NCI-H2081 (cell line): ENCODE results near the gene MAPK7.
A peak's percentile ranks its signal among the peaks of the same experiment; 100 is the strongest.

Source experiments
- DNase-seq, 2 experiments: peaks; one replicate each; lab custom pipeline; 2025; lab: John Stamatoyannopoulos, UW

The MAPK7 gene

DNA sequence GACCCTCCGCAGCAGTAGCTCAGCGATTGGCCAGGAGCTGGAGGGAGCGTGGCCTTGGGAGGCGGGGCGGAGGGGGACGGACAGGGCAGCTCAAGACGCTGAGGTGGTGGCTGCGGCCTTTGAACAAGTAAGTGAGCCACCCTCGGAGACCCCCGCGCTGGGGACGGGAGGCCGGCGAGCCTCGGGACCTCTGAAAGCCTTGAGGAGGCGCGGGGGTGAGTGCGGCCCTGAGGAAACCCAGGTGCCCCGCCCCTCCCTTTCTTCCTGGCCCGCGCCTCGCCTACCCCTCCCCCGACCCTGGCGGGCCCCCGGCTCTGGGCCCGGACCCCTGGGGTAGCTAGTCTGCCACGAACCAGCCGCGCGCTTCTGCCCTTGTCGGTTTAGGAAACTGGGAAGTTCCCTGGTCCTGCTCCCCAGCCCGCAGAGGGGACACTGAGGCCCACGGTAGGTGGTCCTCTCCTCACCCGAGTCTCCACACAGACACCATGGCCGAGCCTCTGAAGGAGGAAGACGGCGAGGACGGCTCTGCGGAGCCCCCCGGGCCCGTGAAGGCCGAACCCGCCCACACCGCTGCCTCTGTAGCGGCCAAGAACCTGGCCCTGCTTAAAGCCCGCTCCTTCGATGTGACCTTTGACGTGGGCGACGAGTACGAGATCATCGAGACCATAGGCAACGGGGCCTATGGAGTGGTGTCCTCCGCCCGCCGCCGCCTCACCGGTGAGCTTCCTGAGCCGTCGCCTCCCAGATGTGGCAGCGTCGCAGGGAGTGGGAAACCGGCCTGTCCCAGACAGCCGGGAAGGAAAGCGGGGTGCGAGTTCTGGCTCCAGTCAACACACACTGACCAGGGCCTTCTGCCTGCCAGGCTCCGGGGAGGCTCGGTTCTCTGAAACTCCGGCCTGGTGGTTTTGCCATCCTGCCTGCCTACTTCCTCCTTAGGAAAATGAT lies at the start of gene MAPK7:
TSS of gene MAPK7 (plus strand) at position 83 of the 945 bp plus-strand sequence. CDS start at position 486, 403 bp downstream.
- peak in 1 of 2 experiments; percentile 43 for DNase-seq

GRCh38 chr17:19329136-19329535 lies 49.2 kb upstream of the MAPK7 start:
- DNase-seq, result no peak

DNA sequence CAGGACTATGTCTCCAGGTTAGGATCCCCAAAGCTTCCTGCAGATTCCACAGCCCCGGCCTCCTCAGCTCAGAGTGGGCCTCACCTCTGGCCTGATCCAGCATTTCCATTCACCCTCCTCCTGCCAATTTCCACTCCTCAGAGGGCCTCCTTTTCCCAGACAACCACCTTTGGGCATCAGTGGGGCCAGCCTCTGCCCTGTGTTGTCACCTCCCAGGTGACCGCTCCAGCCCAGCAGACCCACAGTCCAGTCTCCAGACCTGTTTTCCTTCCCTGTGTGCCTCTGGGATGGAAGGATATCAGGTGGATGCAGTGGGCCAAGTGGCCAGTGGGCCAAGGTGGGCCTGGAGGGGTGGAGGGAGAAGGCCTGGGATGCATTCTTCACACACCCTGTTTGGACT lies 48.5 kb upstream of the MAPK7 start:
- no peak for DNase-seq

GRCh38 chr17:19330271-19330670 lies 48.0 kb upstream of the MAPK7 start:
- no peak for DNase-seq

DNA sequence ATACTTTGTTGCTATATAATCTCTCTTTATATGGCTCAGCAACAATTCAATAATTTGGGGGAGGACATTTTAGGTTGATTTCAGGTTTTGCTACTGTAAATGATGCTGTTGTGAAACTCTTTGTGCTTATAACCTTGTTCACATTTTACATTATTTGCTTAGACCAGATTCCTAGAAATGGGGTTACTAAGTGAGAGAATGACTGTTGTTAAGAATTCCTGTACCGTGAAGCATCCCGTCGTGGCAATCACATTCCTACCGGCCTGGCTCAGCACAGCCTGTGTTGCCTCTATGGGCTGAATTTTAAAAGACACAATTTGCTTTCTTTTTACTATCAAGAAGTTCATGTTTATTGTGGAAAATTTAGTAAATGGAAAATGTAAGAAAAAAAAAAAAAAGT lies 47.2 kb upstream of the MAPK7 start:
- no peak for DNase-seq

GRCh38 chr17:19331543-19332245 lies 46.6 kb upstream of the MAPK7 start:
- DNase-seq, result no peak

DNA sequence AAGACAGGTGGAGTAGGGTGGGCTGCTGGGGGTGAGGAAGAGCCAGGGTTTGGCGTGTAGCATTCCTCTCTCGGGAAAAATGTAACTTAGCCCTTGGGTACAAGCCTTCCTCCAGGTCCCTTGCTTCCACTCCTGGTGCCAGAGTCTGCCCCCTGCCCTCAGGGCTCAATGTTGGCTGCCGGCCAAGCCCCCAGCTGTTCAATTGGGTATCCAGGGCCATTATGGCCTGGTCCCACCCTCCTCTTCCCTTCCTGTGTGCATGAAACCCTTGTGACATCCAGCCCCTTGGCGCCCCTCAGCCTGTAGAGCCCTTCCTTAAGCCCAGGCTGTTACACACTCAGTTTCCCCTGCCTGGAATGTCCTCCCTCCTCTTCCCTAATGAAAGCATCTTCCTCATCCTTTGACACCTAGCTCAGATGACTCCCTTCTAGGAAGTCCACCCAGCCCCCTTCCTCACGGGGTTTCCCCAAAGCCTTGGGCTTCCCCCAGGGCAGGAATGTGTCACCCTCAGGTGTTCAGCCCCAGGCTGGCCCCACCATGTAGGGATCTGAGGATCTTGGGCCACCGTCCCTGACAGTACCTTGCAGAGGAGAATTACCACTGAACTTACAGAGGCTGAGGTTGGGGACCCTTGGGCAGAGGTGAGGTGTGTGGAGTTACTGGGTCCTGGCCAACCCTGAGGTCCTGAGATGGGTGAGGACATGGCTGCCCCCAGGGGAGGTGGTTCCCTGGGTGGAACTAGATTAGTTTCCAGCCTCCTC lies 45.7 kb upstream of the MAPK7 start:
- DNase-seq, result no peak

- no peak for DNase-seq
These were observed 45.2 kb upstream of the MAPK7 start for GRCh38 chr17:19333132-19333440.

GRCh38 chr17:19333736-19334290 lies 44.5 kb upstream of the MAPK7 start:
- no peak for DNase-seq

GRCh38 chr17:19334331-19334730 lies 44.0 kb upstream of the MAPK7 start:
- no peak for DNase-seq

- DNase-seq, result no peak
These were observed 42.2 kb upstream of the MAPK7 start for GRCh38 chr17:19335951-19336631.

GRCh38 chr17:19336938-19337711 lies 41.2 kb upstream of the MAPK7 start:
- no peak for DNase-seq

GRCh38 chr17:19337712-19338023 lies 40.6 kb upstream of the MAPK7 start:
- DNase-seq, result no peak

- no peak for DNase-seq
These were observed 40.0 kb upstream of the MAPK7 start for GRCh38 chr17:19338031-19338990.

DNA sequence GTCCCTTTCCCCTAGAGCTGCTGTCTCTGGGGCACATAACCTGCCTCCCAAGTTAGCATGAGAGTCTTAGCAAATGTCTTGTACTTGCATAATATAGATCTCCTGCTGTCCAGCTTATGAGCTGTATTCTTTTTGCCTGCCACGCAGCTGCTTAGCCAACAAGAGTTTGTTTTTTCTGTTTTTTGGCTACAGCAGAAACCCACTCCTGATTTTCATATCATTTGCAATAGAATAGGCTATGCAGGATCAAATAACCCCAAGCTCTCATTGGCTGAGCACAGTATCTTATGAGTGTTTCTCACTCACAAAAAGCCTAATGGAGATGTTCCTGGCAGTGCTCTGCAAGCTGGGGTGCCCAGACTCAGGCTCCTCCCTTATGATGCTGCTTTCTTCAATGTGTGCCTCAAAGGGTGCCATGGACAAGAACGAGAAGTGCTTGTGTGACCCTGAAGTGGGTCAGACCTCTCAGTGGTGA lies 38.9 kb upstream of the MAPK7 start:
- no peak for DNase-seq

- DNase-seq, result no peak
These were observed 37.1 kb upstream of the MAPK7 start for GRCh38 chr17:19341211-19341631.

GRCh38 chr17:19341641-19342610 lies 36.4 kb upstream of the MAPK7 start:
- no peak for DNase-seq

DNA sequence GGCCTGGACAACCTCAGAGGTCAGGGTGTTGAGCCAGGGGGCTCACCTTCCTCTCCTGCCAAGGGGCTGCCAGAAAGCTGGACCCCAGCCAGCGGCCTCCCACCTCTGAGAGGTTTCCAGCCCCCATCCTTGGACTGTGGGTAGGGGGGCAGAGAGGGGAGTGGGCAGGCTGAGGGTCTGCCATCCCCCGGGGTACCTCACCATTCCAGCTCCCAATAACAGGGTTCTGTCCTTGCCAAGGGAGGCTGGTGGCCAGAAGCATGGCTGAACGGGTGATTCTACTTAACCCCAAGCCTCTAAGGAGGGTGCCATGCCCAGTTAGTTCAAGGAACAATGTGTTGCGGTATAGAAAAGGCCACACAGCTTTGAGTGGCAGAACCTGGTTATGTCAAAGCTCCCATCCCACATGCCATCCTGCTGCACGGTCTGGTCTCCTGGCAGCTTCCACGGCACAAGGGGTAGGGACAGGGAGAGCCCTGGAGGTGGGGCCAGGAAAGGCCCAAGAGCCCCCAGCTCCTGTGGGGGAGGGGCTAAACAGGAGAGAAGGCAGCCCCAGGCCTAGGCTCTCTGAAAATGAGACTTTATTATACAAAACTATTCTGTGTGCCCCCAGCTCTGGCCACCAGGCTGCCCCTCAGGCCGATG lies 35.6 kb upstream of the MAPK7 start:
- DNase-seq, result no peak
